GM19395 (cell line): ENCODE results near the gene CARMIL3.
A peak's percentile ranks its signal among the peaks of the same experiment; 100 is the strongest.

Source experiments
- ATAC-seq: cut with Tn5 transposase; IDR thresholded peaks from one replicate; pipeline ENCODE4 v1.9.1; 2021; ENCODE audit warnings: mild to moderate bottlenecking, moderate library complexity; ENCODE audit not compliant: unreplicated experiment

Gene CARMIL3

DNA sequence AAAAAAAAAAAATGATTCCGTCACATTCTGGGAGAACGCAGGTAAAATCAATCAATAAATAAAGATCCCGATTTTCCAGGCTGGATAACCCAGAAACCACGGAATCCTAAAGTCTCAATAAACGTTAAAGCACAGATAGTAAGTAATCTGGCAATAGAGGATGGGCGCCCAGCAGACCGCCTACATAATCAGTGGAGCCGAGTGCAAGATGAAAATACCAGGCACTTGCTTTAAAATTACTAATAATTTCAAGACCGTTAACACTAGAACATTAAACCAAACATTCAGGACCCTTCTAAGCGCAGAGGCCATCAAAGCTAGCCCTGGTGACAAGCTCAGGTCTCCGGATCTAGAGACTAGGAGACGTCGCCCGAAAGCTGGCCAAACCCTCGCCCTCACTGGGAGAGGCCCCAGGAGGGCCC is 61.6 kb downstream of the CARMIL3 start:
- no peak for ATAC-seq

GRCh38 chr14:24113801-24114531 is 62.2 kb downstream of the CARMIL3 start:
- ATAC-seq, result peak; percentile 34

GRCh38 chr14:24114532-24115421 is 63.0 kb downstream of the CARMIL3 start, which contains the start of the genes DCAF11 and NRL:
Gene DCAF11, plus strand, starts transcription at chr14:24114777. Its CDS starts 818 bp downstream, at chr14:24115595.
Gene NRL, minus strand, starts transcription at chr14:24114949. Its CDS starts 32,101 bp downstream, at chr14:24082848.
- ATAC-seq, result peak; percentile 89

- ATAC-seq, result no peak
Measured at GRCh38 chr14:24115422-24116127, 63.8 kb downstream of the CARMIL3 start.

DNA sequence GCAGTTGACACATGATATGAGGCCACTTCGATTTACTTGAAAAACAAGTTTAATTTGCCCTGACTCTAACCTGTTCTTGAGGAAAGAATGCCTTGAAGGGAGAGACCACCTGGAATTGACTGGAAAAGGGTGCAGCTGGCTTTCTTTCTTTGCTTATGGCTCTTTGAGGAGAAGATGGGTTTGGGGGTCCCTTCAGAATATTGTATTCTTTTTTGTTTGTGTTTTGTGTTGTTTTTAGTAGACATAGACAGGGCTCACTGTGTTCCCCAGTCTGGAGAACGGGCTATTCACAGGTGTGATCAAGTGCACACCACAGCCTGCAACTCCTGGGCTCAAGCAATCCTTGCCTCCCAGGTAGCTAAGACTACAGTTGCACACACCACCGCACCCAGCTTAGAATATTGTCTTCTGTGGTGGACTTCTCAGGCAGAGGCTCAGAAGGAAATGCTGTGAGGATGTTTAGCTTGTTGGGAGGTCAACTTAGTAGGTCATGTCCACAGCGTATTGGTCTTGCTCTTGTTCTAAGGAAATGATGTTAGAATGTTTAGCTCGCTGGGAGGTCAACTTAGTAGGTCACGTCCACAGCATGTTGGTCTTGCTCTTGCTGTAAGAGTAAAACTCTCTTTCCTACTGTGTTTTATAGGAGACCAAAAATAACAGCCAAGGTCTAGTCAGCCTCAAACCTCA is 64.5 kb downstream of the CARMIL3 start:
- ATAC-seq, result no peak

- no peak for ATAC-seq
Measured at GRCh38 chr14:24117179-24117578, 65.4 kb downstream of the CARMIL3 start.
